Measurements from ENCODE around the gene NPIPB5.
"Not testable (repeated sequence)": the region's sequence is repeated elsewhere in the genome, so short reads cannot be mapped to it uniquely, and the experiment has no call there.

NPIPB5 gene

DNA sequence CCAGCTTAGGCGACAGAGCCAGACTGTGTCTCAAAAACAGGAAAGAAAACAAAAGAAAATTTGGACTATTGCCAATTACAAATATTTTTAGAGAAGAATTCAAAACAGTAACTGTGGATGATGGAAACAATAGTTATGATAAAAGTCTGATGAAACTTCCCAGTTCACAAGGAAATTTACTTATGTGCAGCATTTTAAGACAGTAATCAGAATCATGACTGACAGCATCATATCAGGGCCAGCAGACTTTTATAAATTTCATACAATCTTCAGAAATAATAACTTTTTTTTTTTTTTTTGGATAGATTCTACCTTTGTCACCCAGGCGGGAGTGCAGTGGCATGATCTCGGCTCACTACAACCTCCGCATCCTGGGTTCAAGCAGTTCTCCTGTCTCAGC lies at the start of gene NPIPB5:
NPIPB5 (plus strand) TSS at position 301 of the 400 bp plus-strand sequence. CDS start 2,911 bp downstream, outside the sequence.
- H3K27ac ChIP-seq; DNase-seq (ENCODE audit: low read depth, low spot score): not testable (repeated sequence)

DNA sequence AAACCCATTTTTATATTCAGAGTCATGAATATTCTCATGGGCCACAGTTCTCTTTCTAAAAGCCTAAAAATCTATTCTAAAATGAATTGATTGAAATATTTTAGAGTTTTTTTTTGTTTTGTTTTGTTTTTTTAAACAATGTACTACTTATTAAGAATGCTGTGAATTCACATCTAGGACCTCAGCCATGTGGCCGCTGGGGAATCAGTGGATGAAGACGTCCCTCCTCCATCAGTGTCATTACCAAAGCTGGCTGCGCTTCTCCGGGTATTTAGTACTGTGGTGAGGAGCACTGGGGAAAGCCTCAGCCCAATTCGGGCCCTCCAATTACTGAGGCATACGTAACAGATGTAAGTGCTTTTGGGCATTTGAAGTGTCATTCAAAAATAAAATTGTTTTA lies 41.8 kb upstream of the NPIPB5 start:
- H3K27ac ChIP-seq = not testable (repeated sequence)

DNA sequence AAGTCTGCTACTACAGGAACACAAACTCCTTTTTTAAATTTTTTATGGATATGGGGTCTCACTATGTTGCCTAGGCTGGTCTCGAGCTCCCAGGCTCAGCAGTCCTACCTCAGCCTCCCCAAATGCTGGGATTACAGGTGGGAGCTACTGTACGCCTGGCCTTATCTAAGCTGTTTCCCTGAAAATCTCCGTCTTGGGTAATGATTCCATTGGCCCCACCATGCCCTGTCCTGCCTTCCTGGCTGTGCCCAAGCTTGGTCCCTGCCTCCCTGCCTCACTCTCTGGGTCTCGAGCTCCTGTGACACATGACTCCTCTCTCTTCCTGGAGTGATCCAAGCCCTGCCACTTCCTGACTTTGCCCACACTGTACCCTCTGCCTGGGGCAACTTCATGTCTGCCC lies 27.3 kb downstream of the NPIPB5 start:
- H3K27ac ChIP-seq; DNase-seq (ENCODE audit: low read depth, low spot score): not testable (repeated sequence)

More for the DNA sequence above, 41.8 kb upstream of the NPIPB5 start:
- DNase-seq (ENCODE audit: low read depth, low spot score) = not testable (repeated sequence)

DNA sequence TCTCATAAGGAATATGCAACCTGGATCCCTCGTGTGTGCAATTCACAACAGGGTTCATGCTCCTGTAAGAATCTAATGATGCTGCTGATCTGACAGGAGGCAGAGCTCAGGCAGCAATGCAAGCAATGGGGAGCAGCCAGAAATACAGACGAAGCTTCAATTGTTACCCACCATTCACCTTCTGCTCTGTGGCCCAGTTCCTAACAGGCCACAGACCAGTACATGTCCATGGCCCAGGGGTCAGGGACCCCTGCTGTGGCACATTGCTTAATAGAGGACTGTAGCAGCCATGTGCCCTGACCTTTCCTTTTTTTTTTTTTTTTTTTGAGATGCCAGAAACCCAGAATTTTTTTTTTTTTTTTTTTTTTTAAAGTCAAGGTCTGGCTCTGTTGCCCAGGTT lies 34.1 kb downstream of the NPIPB5 start:
- H3K27ac ChIP-seq; DNase-seq (ENCODE audit: low read depth, low spot score): not testable (repeated sequence)

DNA sequence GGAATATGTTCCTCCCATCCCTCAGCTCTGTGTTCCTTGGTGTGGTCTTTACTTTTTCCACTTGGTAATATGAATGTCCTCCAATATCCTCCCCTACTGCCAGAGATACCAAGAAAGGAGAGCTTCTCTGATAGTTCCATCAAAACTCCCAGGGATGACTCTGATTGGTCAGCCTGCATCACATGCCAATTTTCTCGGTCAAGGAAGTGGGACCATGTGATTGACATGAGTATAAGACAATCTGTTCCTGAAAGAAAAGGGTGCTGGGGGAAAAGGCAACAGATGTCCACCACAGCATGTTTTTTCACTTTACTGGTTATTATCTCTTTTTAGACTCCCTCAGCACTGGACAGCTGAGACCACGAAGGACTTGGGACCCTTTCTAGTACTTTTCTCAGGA lies 35.9 kb downstream of the NPIPB5 start:
- H3K27ac ChIP-seq; DNase-seq (ENCODE audit: low read depth, low spot score): not testable (repeated sequence)

DNA sequence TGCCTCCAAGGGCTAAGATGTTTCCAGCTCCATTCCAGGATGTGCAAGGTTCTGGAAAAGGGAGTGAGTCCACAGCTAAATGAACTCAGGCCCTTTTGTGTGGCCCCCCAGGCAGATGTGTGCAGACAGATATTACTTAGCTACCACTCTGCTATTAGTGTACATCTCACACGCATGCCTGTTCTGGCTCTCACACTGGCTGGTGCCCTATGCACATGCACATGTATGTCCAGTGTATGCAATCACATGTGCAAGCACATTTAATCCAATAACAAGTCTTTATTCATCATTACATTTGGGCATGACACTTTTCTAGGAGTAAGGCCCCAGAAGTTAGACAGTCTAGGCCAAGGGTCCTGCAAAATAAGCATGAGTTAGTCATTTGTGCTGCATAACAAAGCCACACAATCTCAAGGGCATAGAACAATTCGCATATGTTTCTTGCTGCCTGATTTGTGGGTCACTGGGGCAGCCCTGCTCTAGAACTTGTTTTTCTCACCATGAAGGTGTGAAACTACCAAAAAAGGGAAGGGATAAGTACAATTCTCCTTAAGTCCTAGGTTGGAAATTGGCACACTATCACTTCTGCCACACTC lies 36.6 kb downstream of the NPIPB5 start:
- not testable (repeated sequence) for DNase-seq (ENCODE audit: low read depth, low spot score)

DNA sequence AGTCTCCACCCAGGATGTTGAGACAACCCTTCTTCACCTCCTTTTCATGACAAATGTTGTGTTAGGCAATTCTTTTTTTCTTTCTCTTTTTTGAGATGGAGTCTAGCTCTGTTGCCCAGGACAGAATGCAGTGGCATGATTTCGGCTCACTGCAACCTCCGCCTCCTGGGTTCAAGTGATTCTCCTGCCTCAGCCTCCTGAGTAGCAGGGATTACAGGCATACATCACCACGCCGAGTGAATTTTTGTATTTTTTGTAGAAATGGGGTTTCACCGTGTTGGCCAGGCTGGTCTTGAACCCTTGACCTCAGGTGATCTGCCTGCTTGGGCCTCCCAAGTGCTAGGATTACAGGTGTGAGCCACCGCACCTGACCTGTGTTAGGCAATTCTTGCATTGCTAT lies 39.2 kb downstream of the NPIPB5 start:
- not testable (repeated sequence) for H3K27ac ChIP-seq; DNase-seq (ENCODE audit: low read depth, low spot score)

More for the DNA sequence above, 36.6 kb downstream of the NPIPB5 start:
- not testable (repeated sequence) for H3K27ac ChIP-seq

DNA sequence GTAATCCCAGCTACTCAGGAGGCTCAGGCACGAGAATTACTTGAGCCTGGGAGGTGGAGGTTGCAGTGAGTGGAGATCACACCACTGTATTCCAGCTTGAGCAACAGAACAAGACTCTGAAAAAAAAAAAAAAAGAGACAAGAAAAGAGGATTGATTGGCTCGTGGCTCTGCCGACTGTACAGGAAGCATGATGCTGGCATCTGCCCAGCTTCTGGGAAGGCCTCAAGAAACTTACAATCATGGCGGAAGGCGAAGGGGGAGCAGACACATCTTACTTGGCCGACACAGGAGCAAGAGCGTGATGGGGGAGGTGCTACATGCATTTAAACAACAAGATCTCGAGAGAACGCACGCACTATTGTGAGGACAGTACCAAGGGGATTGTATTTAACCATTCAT lies 40.5 kb downstream of the NPIPB5 start:
- not testable (repeated sequence) for DNase-seq (ENCODE audit: low read depth, low spot score); H3K27ac ChIP-seq

DNA sequence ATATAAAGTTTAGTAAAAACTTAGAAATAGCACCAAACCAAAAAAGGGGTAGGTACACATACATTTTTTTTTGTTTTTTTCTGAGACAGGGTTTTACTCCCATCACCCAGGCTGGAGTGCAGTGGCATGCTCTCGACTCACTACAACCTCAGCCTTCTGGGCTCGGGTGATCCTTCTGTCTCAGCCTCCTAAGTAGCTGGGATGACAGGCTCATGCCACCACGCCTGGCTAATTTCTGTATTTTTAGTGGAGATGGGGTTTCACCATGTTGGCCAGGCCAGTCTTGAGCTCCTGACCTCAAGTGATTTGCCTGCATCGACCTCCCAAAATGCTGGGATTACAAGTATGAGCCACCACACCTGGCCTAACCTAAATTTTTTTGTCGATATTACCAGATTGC lies 41.0 kb downstream of the NPIPB5 start:
- H3K27ac ChIP-seq; DNase-seq (ENCODE audit: low read depth, low spot score): not testable (repeated sequence)

DNA sequence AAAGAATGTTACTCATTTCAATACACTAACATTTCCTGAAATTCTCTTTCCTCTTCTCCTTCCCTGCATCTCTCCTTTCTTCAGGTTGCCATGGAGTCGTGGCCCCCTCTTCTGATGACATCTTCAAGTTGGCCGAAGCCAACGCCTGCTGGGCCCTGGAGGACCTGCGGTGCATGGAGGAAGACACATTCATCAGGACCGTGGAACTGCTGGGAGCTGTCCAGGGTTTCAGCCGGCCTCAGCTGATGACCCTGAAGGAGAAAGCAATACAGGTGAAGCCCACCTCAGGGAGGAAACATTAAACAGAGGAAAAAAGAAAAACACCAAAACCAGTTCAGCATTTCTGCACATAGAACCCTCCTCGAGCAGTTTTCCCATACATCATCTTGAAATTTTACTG lies 46.1 kb downstream of the NPIPB5 start:
- not testable (repeated sequence) for H3K27ac ChIP-seq; DNase-seq (ENCODE audit: low read depth, low spot score)

All from epithelial cell of prostate (primary cell).